ENCODE measurements around the gene PIN4. TPM values are rescaled to one million over a fixed set of nuclear protein-coding genes. Genes with fewer than 3 reads are reported as not detected.
"Not testable (repeated sequence)": the region's sequence is repeated elsewhere in the genome, so short reads cannot be mapped to it uniquely, and the experiment has no call there.

PIN4 gene
- 10.7 TPM for total RNA-seq
- long read RNA-seq, transcript PIN4-203 (4 exons, 1,321 nt) = major isoform, 9 of 12 reads
- long read RNA-seq, partial matches to known transcripts = 0 of 12 reads
- long read RNA-seq, other reads (novel, unspliced or antisense) = 1 of 12 reads

DNA sequence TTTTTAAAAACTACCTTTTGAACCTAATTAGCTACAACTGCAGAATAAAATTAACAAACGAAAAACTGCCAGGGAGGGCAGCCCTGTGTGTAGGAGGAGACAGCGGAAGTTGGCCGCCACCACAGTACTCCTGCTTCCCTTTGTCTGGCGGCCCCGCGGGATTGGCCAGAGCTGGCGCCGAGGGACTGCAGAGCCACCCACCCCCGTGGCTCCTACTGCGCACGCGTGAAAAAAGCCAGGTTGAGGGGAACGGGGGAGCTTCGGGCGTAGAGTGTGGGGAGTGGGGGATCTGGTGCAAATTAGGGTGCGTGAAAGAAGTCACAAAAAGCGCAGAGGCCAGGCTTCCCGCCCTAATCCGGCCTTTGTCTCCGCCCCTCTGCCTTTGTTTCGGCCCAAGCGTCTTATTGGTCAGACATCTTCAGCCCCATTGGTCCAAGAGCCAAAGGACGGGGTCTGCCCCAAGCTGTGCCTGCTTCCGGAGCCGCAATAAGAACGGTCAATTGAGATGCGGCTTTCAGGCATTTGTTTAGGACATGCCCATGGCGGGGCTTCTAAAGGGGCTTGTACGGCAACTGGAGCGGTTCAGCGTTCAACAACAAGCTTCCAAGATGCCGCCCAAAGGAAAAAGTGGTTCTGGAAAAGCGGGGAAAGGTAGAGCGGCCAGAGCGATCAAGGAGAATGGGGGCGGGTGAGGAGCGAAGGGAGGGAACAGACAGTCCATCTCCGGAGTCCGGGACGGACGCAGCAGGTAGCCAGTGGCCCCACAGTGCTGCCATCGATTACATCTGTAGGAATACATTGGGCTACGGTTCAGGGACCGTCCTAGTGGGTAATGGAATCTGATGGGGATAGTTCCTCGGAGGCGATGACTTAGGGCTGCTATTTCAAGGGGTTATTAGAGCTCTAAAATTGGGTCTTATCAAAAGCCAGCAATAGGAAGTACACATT lies at the start of gene PIN4:
TSS of gene PIN4 (plus strand) at position 580 of the 948 bp plus-strand sequence. CDS start at position 609, 29 bp downstream.
- DNase-seq (peak; percentile 92), ATAC-seq (ENCODE audit: poor library complexity) (peak; percentile 99)
- intact Hi-C loops (cut with DNase I) = no loop called here

DNA sequence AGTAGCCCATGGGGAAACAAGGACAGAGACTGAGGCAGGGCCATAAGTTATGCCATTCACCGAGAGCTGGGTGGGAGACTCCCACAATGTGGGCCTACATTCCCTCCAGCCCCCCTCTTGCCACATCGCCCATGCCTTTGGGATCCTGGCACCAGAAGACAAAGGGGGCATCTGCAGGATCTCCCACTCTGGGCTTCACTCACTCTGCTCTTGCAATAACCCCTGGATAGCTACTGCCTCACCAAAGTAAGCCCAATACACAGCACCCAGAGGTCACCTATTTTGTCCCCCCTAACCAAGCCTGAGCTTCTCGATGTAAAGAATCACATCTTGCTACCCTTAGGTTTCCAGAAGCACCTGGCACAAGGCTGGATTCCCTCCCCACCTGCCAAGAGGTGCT lies 49.1 kb upstream of the PIN4 start:
- no peak for ATAC-seq (ENCODE audit: poor library complexity)
- intact Hi-C loops (cut with DNase I) = no loop called here

DNA sequence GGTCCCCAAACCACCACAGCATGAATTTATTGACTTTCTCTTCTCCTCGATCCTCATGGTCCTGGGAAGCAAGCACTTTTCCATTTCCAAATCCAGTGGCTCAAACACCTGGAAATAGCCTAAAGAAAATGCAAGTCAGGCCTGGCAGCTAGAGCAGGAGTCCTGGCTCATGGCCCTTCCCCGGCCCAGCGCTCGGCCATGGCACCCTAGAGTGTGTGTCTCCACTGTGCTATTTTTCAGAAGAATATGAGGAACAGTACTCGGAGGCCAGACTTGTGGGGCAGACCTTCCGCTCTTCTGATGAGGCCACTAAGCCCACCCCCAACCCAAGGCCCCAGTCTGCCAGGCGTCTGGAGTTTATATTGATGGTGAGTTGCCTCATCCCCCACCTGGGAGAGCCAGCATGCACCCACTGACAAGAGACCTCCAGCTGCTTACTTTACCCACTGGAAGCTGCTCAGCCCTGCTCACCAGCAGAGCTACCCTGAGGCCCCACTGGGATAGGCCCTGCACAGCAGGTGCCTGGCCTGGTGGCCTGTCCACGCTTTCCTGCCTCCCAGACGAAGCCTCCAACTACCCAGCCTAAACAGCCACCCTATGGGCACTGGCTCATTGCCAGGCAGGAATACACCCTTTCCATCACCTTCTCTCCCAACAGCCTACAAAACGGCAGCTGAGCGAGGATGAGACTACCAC lies 47.6 kb upstream of the PIN4 start:
- ATAC-seq (ENCODE audit: poor library complexity) = no peak
- intact Hi-C loops (cut with DNase I) = no loop called here
- no peak for DNase-seq

More for the DNA sequence above, 49.1 kb upstream of the PIN4 start:
- DNase-seq = no peak

DNA sequence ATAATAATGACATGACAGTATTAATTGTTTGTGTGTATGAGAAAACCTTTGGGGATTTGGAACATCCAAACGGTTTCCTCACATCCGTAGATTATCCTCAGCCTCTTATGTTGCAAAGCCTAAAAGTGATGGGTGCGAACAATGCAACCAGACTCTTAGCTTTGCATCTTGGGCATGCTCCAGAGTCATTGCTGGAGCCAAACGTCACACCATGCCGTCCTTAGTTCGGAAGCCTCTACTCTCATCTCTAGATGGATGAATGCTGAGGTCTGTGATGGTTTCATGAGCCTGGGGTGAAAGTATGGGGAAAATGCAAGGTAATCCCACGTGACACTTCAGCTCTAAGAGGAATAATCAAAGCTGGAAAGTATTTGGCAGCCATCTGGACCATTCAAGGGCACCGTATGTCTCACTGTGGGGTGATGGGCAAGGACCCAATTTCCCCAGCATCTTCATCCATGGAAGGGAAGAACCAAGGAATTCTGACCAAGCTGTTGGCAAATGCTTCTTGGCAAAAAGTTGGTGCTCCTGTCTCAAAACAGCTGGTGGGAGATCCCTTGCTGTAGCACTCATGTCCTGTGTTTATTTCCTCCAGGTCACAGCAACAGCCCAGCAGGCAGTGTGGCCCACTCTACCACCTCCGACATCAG lies 43.6 kb upstream of the PIN4 start:
- intact Hi-C loops (cut with DNase I) = no loop called here
- ATAC-seq (ENCODE audit: poor library complexity) (no peak), DNase-seq (no peak)

DNA sequence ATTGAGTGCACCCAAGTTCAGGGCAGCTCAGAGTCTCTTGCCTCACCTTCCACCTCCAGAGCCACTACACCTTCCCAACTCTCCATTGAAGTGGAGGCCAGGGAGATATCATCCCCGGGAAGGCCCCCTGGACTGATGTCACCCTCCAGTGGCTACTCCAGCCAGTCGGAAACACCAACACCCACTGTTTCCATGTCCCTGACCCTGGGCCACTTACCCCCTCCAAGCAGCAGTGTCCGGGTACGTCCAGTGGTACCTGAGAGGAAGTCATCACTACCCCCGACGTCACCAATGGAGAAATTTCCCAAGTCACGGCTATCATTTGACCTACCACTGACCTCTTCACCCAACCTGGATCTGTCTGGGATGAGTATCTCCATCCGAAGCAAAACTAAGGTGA lies 42.0 kb upstream of the PIN4 start:
- intact Hi-C loops (cut with DNase I) = no loop called here
- no peak for DNase-seq
- ATAC-seq (ENCODE audit: poor library complexity) = no peak

DNA sequence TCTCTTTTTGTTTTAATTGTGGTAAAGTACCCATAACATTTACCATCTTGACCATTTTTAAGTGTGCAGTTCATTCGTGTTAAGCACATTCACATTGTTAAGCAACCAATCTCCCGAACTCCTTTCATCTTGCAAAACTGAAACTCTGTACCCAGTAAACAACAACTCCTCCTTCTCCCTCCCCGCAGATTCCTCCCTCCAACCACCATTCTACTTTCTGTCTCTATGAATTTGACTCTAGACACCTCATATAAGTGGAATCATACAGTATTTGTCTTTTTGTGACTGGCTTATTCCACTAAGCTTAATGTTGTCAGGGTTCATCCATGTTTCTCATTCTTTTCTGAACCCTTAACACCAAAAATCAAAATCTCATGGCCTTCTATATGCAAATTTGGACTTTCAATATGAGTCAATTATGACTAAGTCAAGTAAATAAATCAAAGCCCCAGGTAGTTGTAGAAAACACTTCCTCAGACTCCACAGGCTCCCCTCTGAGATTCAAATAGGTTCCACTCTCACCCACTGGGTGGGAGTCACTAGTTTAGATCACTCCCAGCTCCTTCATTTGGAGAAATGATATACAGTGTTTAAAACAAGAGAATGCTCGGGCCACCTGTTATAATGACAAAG lies 40.1 kb upstream of the PIN4 start:
- DNase-seq = no peak
- intact Hi-C loops (cut with DNase I) = no loop called here
- ATAC-seq (ENCODE audit: poor library complexity) = no peak

DNA sequence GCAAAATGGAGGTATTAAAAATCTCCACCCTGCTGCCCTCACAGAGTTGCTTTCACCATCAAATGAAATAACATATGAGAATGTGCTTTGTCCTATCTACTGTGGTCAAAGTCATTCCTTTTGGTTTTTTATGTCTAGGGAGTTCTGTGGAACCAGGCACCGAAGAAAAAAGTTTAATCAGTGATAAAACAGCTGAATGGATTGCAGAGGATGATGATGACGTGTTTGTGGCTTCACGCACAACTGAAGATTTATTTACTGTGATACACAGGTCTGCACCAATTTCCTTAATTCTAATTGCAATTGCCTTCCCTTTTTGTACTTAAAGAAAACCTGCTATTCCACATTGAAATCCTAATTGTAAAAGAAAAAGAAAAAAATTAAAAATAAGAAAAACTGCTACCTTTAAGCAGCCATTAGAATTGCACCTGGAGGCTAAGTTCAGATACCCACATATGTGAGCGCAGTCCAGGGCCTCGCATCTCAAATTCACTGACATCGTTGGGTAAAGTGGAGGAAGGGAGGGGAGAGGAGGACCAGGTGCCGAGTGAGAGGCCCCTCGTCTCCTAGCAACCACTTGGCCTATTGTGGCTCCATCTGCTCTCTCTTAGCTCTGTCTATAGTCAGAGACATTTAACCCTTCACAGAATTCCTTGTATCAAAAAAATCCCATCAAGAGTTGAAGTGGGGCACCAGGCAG lies 39.3 kb upstream of the PIN4 start:
- DNase-seq = no peak
- ATAC-seq (ENCODE audit: poor library complexity) = no peak
- intact Hi-C loops (cut with DNase I) = no loop called here

DNA sequence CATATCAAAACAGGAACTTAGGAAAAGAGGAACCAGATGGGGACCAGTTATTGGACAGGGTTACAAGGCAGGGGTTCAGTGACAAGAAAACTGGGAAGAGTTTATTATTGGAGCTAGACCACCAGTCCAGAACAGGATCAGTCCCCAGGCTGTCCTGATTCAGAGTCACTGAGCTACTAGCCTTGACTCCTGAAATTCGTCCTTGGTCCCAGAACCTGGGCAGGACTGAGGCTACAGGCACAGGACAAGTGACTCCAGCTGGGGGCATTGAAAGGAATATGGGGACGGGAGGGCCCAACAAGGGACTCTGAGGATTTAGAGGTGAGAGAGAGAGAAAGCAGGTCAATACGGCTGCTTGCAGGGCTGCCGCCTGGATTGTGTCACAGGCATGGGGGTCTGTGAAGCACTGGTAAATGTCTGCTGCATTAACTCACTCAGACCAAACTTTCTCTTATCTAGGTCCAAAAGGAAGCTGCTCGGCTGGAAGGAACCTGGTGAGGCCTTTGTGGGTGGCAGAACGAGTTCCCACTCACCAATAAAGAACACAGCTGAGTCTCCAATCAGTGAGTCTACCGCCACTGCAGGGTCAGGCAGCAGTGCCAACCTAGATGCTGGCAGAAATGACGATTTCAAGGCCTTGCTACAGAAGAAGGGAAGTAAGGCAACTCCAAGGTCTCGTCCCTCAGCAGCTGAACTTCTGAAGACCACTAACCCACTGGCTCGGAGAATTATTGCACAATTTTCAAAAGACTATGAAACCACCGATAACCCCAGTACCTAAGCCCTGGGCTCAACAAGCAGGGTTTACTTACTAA lies 38.6 kb upstream of the PIN4 start:
- no peak for ATAC-seq (ENCODE audit: poor library complexity)
- no peak for DNase-seq
- intact Hi-C loops (cut with DNase I) = no loop called here

DNA sequence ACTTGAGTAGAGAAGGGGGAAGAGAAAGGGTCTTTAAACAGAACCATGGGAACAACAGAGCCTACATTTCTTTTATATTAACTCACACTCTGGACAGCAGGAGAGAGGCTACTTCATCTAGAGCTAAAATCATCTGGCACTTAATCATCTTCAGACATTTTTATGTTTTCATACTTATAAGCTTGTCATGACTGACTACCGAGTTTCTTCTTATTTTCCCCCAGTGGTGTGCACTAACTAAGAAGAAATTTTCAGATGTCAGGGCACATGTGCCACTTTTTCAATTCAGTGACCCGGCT lies 38.0 kb upstream of the PIN4 start:
- intact Hi-C loops (cut with DNase I) = no loop called here
- DNase-seq = no peak
- no peak for ATAC-seq (ENCODE audit: poor library complexity)

DNA sequence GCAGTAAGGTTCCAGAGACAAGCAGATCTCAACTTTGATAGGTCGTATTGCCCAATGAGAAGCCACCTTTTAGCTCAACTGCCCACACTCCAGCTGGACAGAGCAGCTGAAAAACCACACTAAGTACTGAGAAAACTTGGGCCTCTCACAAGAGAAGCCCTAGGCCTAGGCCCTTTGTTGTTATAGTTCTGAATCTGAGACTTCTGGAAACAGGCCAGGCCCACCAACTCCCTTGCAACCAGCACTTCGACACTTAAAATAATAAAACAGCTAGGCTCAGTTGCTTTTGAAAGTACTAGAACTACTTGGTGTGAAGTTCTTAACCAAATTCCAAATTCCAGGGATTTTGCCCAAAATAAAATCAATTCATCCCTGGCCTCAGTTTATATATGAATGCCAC lies 36.4 kb upstream of the PIN4 start:
- intact Hi-C loops (cut with DNase I) = no loop called here
- DNase-seq (no peak), ATAC-seq (ENCODE audit: poor library complexity) (no peak)

DNA sequence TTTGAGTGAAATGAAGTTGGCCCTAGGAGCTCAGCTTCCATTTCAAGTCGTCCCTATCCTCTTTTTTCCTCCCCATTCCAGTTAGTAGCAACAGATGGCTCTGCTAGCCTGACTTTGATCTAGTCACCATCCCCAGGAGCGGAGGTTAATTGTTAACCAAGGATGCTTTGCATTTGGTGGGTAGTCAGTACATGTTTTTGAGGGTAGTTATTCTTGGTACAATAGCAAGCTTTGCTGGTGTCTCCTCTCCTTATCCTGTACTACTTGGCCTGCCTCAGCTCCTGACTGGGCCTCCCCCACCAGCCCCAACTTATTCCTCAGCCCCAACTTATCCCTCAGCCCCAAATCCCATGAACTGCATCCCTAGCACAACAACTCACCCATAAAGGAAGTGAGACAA lies 35.0 kb upstream of the PIN4 start:
- DNase-seq = no peak
- no peak for ATAC-seq (ENCODE audit: poor library complexity)
- intact Hi-C loops (cut with DNase I) = no loop called here

DNA sequence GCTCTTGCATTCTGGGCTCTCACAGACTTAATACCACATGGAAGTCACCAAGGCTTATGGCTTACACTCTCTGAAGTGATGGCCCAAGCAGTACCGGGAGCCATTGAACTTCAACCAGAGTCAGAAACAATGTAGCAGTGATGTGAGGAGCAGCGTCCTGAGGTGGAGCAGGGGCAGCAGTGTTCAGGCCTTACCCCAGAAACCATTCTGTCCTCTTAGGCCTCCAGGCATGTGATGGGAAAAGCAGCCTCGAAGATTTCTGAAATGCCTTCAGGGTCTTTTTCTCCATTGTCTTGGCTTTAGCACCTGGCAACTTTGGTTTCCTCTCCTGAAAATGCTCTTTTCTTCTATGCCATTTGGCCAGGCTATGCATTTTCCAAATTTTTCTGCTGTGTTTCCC lies 22.8 kb upstream of the PIN4 start:
- DNase-seq = no peak
- intact Hi-C loops (cut with DNase I) = no loop called here
- no peak for ATAC-seq (ENCODE audit: poor library complexity)

DNA sequence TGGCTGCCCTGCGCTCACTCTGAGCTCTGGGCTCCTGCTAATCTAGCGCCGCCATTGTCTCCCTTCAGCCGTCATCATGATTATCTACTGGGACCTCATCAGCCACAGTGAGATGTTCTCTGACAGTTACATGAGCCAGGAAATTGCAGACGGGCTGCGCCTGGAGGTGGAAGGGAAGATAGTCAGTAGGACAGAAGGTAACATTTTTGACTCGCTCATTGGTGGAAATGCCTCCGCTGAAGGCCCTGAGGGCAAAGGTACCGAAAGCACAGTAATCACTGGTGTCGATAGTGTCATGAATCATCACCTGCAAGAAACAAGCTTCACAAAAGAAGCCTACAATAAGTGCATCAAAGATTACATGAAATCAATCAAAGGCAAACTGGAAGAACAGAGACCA lies 21.8 kb upstream of the PIN4 start:
- intact Hi-C loops (cut with DNase I) = no loop called here
- no peak for ATAC-seq (ENCODE audit: poor library complexity)
- no peak for DNase-seq

DNA sequence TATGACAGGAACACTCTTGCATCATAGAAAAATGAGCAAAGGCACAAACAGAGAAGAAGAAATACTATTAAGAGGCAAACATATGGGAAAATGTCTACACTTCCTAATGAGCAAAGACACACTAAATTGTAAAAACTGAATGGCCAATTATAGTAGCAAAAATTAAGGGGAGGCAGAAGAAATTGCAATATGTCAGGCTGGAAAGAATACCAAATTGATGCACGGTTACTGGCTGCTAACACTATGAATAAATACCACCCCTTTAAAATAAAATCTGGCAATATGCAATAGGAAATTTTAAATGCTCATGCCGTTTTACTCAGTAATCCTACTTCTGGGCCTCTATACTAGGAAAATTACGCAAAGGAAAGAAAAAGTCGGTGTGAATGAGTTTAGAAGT lies 16.0 kb upstream of the PIN4 start:
- ATAC-seq (ENCODE audit: poor library complexity) = no peak
- no peak for DNase-seq
- intact Hi-C loops (cut with DNase I) = no loop called here

DNA sequence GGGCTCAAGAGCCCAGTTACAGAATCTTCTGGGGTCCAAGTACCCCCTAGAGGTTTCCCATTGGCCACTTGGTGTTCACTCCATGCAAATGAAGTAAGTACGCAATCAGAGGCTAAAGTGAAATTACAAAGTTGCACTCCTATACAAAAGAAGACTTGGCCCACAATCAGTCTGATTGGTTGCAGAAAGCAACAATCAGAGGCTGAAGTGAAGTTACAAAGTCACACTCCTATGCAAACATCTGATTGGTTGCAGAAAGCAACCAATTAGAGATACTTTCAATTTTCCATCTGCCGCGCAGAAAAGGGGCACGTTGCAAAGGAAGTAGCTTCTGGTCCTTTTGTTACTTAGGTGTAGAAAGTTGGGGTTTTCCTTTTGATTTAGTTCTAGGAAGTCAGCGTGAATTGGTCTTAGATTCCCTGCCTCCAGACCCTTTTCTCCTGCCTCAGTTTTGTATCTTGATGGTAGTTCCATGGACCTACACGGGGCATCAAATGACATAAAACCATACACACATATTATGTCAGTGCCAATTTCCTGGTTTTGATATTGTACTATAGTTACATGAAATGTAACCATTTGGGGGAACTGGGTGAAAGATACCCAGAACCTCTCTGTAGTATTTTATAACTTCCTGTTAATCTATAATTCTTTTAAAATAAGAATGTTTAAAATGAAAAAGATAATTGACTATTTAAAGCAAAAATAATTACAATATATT lies 12.4 kb upstream of the PIN4 start:
- intact Hi-C loops (cut with DNase I) = no loop called here
- ATAC-seq (ENCODE audit: poor library complexity) = no peak
- DNase-seq = no peak

DNA sequence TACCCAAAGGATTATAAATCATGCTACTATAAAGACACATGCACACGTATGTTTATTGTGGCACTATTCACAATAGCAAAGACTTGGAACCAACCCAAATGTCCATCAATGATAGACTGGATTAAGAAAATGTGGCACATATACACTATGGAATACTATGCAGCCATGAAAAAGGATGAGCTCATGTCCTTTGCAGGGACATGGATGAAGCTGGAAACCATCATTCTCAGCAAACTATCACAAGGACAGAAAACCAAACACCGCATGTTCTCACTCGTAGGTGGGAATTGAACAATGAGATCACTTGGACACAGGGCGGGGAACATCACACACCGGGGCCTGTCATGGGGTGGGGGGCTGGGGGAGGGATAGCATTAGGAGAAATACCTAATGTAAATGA lies 5.3 kb upstream of the PIN4 start:
- intact Hi-C loops (cut with DNase I); DNase-seq; ATAC-seq (ENCODE audit: poor library complexity): not testable (repeated sequence)

DNA sequence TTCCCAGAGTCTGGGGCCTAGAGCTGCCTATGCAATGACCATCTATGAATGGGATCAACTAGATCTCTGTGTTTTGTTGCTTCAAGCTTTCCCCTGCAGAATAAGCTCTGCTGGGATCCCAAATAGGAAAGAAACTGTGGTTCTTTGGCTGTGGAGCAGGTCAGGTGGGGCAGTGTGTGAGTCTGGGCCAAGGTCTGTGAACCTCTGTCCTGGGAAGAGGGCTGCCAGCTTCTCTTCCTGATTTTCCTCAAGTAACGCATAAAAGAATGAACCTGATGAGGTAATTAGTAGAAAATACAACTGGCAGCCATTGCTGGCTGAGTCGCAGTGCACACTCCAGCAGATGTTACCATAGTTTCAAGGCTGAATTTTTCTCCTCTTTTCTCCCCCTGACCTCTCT lies 4.6 kb upstream of the PIN4 start:
- ATAC-seq (ENCODE audit: poor library complexity) = no peak

More for the DNA sequence above, 4.6 kb upstream of the PIN4 start:
- intact Hi-C loops (cut with DNase I) = no loop called here
- DNase-seq = no peak

All from Right ventricle myocardium superior (tissue), 1 donor.